GM21723 (cell line): ENCODE results near the gene MTARC2.

Source experiments
- ATAC-seq: cut with Tn5 transposase; IDR thresholded peaks from one replicate; pipeline ENCODE4 v1.9.1; 2021; ENCODE audit warnings: mild to moderate bottlenecking, moderate library complexity; ENCODE audit not compliant: unreplicated experiment

Gene MTARC2

GRCh38 chr1:220797044-220797443 lies 48.9 kb downstream of the MTARC2 start:
- no peak for ATAC-seq

DNA sequence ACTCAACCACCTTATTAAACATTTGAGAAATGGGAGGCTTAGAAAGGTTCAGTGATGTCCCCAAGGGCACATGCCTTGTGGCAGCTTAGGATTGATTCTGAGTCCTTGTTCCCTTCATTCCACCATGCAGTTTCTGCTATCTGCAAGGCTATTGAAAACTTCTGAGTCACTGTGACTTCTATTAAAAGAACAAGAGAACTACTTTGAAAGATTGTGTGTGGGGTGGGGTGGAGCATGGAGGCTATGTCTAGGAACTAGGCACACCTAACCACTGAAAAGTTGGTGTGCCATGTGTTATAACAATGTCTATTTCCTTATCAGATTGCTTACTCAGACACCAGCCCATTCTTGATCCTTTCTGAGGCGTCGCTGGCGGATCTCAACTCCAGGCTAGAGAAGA lies 49.4 kb downstream of the MTARC2 start:
- no peak for ATAC-seq

- ATAC-seq = no peak
Observed at GRCh38 chr1:220798338-220798737, 50.2 kb downstream of the MTARC2 start.

DNA sequence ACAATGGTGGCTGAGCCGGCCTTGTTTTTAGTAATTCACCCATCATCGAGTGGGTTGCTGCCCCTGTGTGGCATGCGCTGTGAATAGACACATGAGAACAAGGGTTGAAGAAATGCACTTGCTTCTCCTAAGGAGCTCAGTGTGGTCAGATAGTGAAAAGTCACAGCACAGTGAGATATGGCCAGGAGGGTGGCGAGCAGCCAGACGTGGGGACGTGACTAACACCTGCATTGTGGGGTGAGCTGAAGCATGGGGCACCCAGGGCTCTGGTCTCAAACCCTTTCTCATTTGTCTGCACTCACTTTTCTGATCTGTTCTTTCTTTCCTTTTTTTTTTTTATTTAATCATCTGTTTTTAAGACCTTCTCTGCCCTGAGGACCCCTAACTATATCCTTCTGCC lies 52.1 kb downstream of the MTARC2 start:
- no peak for ATAC-seq

- peak; percentile 58 for ATAC-seq
Observed at GRCh38 chr1:220803401-220804201, 55.5 kb downstream of the MTARC2 start.

- ATAC-seq = no peak
Observed at GRCh38 chr1:220804202-220804586, 56.1 kb downstream of the MTARC2 start.

DNA sequence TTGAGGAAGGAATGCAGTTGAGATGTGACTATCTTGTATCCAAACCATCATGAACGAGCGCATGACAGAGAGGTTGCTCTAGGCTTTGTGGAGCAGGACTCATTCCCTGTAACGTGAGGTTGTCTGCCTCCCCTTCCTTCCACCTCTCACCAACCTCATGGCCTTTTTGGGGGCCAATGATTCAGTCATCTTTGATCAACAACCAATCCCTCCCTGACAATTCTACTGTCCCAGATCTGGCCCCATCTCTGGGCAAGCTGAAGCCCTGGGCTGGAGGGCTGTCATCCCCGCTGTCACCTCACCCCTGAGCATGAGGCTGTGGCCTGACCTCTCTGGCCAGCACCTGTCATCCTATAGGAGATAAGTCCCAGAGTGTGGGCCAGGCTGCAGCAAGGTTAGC lies 58.3 kb downstream of the MTARC2 start:
- ATAC-seq = no peak

DNA sequence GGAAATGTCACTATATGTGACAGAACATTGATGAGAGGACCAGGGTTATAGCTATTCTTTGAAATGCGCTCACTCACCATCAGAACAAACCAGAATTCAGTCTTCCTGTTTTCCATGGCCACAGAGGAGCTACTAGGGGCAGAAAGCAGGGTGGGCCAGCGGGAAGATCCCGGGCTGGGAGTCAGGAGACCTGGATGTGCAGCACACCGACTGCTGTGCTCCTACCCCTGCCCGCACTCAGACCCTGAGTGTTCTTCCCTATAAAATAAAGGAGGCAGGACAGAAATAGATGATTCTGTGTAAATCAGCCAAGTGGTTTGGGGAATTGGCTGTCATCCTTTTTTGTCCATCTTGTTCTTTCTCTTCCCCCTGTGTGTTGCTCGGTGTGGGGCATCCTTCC lies 59.6 kb downstream of the MTARC2 start:
- ATAC-seq = no peak

DNA sequence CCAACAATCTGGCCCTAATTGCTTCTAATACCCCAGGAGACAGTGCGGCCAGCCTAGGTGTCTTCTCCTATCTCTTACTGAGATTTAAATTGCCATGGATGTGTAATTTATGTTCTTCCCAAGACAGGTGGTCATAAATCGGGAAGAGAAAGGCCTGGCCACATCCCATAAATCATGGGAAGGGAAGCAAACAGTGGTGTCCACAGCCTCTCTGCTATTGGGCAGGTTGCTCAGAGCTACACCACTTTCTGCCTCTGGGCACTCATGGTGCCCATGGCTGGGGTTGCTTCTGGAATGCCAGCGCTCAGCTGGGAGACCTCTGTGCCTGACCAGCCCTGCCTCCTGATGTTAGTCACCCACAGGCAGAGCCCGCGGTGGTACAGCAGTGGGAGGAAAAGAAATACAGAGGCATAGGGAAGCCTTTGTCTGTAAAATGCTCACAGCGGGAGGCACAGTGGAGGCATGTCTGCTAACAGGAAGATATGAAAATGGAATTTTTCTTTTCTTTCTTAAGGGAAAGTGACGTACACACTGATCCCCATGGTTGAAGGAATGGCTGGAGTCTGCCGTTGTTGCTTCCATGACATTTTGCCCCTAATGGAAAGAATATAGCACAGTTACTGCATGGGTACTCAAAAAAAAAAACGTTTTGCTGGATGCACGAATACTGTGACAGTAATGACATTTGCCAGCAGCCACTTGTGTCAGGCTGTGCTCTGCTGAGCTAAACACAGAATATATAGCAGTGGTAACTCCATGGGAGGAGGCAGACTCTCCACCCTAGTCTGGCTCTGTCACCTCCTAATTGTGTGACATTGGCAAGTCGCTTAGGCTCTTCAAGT lies 60.4 kb downstream of the MTARC2 start:
- no peak for ATAC-seq

DNA sequence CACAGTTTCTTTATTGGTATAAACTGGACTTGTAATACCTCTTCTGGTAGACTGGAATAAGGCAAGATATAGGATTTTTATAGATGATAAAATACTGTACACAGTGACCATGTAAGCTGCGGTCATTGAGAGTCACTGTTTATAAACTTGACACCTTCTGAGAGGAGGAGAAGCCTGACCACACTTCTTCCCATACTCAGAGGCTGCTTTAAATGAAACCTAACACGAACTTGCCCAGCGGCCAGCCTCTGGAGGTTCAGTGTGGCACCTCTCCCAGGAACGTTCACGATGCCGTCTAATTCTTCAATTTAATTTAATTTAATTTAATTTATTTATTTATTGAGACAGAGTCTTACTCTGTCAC lies 61.0 kb downstream of the MTARC2 start:
- ATAC-seq = no peak

DNA sequence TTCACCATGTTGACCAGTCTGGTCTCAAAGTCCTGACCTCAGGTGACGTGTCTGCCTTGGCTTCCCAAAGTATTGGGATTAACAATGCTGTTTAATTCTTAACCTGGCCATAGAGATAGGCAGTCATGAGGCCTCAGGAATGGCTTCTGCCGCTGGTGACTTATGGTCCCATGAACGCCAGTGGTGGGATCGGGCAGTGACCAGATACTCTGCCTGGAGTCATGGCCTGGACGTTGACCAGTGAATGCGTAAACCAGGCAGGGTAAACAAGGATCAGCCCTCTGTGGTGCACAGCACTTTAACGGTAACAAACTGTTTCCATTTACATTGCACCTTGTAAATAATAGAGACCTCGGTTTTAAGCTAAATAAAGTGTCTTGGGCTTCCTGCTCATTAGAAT lies 61.6 kb downstream of the MTARC2 start:
- ATAC-seq = no peak

DNA sequence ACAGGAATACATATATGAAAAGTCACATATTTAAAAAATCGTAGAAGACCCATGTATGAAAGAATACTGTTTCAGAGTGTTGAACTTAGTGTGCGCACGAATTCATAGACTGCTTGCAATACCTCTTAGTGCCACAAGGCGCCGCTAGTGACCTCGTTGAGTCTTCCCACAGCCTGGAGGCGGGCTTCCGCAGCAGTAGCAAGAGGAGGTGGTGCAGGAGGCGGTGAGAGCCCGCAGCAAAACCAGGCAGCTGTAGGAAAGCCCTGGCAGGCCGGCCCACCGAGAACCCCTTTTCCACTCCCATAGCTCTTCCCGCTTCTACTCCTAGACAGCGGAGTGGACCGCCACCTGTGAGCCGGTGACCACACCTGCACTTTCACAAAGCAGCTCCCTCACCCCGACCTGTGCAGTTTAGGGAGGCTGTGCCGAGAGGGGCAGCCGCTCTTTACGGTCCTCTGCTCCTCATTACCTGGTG lies 62.1 kb downstream of the MTARC2 start:
- ATAC-seq = peak; percentile 95

DNA sequence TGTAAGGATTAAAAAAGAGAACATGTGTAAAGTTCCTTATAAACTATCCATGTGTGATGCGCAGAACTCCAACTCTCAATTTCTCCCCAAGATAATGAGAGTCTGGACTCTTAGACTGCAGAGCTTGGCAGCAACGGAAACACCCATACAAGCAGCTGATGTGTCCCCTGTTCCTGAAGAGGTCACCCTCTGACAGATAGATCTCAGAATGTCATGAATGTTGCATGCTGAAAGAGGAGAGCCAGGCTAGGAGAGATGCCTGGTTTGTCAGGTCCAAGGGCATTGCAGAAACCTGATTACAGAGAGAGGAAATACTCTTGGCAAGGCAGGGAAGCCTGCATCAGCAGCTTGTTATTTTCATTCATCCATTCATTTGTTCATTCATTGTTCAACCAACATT lies 62.8 kb downstream of the MTARC2 start:
- no peak for ATAC-seq

GRCh38 chr1:220811695-220812094 lies 63.6 kb downstream of the MTARC2 start:
- ATAC-seq = no peak

- ATAC-seq = no peak
Observed at GRCh38 chr1:220812308-220812707, 64.2 kb downstream of the MTARC2 start.

- ATAC-seq = no peak
Observed at GRCh38 chr1:220813013-220813412, 64.9 kb downstream of the MTARC2 start.

DNA sequence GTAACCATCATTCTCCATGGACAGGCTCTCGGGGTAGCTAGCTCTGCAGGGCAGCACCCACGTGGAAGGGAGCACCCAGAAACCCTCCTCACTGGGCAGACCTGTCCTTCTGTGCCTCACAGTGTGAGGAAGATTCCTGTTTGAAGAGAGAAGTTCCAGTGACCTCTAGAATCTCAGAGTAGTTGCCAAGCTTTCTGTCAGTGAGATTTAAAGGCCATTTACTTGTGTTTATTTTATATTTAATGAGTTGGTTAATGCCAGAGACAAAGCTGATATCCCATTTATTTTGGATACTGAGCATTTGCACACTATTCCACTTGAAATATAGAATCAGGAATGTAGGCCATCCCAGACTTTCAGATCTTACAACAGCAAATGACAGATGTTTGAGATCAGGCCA lies 67.3 kb downstream of the MTARC2 start:
- ATAC-seq = no peak

GRCh38 chr1:220817907-220818306 lies 69.8 kb downstream of the MTARC2 start:
- no peak for ATAC-seq

- ATAC-seq = no peak
Observed at GRCh38 chr1:220818421-220819173, 70.5 kb downstream of the MTARC2 start.

- ATAC-seq = no peak
Observed at GRCh38 chr1:220819467-220820026, 71.4 kb downstream of the MTARC2 start.
